Glomerular visceral epithelial cell (primary cell): ENCODE measurements around the gene SMG1.

Experiments
- DNase-seq: peaks from one replicate; pipeline ENCODE4 v3.0.0-alpha.2; 2016; ENCODE audit errors: extremely low spot score

Gene SMG1

DNA sequence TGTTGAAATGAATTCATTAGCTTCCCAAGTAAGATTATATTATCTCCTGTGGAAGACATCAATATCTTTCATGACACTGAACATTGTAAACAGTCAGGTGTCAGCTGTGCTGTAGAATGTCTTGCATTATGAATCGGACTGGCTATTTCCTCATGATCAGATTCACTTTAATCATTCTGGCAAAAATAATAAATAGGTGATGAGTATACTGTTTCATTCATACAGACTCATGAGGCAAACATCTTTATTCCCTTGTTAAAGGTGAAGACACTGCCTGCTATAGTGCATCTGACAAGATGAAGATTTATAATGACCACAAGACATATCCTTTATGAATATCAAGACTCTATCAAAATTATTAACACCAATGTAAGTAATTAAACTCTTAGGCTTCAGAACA, 73.6 kb downstream of the SMG1 start:
- DNase-seq = no peak

DNA sequence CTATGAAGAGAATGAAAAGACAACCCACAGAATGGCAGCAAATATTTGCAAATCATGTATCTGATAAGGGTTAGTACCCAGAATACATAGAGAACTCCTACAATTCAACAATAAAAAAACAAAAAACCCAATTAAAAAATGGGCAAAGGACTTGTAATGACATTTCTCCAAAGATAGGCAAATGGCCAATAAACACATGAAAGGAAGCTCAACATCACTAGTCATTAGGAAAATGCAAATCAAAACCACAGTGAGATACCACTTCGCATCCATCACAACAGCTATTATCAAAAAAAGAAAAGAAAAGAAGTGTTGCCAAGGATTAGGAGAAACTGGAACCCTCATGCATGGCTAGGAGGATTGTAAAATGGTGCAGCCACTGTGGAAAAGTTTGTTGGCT, 79.8 kb downstream of the SMG1 start:
- no peak for DNase-seq

DNA sequence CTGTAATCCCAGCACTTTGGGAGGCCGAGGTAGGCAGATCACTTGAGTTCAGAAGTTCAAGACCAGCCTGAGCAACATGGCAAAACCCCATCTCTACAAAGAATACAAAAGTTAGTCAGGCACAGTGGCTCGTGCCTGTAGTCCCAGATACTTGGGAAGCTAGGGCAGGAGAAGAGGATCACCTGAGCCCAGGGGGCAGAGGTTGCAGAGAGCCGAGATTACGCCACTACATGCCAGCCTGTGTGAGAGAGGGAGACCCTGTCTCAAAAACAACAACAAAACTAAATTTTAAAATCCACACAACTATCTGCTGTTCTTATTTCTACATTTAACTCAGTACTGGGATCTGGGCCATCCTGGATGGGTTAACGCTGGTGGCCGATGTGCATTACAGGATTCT, 83.6 kb downstream of the SMG1 start:
- DNase-seq = no peak

DNA sequence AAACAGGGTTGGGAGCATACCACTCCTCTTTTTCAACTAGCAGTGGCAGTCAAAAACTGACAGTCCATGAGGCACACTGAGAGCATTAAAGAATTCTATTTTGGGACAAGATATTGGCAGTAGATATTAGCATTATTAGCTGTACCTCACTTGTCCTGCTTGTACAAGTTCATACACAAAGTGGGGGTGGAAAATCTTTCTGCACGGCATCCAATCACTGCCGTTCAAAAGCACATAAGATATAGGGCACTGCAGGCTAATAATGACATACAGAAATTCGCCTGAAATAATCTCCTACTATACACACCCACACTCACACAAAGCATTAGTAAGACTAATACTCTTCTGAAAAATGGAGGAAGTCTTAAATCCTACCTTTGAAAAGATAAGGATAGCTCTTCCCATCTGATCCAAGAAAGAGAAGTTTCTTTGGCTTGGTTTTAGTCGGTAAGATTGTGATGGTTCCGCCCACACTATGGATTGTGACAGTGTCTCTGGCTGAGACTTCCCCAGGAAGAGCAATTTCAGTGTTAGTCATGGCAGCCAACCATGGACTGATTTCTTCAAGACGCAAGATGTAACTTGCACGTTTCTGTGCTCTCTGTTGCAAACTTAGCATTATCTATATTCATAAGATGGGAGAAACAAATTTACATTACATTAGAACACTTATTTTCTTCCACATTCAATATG, 84.2 kb downstream of the SMG1 start:
- DNase-seq = no peak

DNA sequence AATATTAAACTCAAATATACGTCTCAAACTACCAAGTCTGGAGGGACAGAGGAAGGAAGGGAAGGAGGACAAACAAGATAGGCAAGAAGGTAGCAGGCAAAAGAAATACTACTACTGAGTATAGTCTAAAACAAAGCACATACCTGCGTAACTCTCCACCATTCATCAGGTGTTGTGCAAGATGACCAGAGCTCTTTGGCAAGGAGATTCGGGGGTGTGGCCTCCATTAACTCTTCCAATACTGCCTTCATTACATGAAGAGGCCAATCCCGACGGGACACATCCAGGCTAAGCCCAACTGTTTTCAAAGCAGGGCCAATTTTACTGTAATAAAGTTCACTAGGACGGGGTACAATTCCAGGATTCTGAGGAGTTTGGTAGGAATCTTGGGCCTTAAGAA, 86.7 kb downstream of the SMG1 start:
- DNase-seq = no peak

DNA sequence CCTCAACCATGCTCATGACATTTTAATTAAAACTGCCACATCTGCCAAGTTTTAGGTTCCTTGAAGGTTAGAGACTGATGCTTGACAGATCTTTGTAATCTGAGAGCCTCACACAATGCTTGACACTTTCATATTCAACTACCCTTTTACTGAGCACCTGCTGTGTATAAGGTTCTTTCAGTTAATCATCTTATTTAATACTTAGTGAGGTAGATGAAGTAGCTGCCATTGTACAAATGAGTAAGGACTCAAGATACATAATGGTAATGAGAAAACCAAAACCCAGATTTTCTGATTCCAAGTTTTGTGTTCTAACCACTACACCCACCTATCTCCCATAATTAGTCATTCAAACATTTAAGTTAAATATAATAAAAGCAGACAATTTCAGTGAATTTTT, 89.5 kb downstream of the SMG1 start:
- no peak for DNase-seq

DNA sequence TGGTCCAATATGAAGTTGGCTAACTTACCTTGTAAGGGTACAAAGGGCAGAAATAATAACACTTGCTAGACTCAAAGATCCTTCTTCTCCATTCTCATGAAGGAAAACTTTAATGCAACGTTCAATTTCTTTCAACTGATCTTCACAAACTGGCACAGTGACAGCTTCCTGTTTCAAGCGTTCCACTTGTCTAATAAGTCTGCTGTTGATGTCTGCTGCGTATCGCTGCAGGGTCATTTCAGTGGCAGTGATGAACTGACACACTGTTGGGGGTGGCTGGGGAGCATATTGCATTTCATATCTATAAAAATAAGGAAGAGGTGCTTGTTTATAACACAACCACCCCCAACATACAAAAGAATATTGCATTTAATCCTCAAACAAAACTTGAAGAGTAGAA, 91.3 kb downstream of the SMG1 start:
- no peak for DNase-seq

DNA sequence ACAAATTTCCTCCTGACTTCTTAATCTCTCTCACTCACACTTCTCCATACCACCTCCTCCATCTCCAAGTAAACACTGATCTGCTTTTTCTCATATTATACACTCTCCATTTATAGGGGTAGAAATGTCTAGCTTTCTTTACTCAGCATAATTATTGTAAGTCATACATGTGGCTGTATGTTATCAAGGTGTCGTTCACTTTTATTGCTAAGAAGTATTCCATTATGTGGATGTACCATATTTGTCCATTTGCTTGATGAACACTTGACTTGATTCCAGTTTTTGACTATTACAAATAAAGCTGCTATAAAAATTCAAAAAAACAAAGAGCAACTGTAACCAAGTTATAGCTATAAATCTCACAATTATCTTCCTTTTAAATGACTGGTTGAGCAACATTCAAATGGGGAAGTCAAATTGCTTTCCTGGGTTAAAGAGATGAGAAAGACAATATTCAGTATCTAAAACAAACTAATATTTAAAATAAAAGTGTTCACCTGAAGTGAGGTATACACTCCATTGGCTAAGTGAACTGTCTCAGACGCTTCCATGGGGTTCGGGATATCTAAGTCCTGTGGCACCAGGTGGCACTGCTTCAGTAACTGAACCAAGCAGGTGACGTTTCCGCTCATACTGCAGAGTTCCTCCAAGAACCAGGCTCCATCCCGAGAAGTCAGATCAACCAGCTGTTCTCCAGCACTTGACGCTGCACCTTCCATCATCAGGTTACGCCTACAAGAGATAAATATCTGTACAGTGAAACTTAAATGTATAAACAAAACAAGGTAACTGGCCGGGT, 92.3 kb downstream of the SMG1 start:
- DNase-seq = no peak

DNA sequence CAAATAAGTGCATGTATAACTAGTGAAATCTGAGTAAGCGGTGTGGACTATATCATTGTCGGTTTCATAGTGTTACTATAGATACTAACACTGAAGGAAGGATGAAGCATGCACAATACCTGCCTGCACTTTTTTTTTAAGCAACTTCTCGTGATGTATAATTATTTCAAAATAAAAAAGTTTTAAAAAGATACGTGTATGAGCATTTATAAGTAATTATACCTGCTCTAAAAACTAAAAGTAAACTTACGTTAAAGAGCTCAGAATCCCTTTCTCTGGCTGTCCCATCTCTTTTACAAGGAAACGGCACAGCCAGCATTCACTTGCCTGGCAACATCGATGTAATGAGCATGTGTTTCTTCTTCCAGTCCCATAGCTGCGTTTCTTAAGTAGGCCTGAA, 93.6 kb downstream of the SMG1 start:
- DNase-seq = no peak

DNA sequence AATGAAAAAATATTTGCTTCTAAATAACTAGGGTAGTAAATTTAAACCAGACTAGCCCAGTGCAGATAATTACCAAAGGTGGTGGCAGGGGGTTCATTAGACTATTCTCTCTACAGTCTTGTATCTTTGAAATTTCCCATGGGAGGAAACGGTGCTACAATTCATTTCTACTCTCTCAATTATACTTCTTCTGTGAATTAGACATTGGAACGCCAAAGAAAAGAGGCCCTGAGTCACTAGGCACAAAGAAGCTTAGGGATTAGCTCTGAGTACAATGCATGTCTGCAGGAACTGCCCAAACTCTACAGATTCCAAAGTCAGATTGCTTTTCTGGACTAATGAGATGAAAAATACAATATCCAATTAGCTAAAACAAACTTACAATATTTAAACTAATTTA, 94.2 kb downstream of the SMG1 start:
- no peak for DNase-seq

DNA sequence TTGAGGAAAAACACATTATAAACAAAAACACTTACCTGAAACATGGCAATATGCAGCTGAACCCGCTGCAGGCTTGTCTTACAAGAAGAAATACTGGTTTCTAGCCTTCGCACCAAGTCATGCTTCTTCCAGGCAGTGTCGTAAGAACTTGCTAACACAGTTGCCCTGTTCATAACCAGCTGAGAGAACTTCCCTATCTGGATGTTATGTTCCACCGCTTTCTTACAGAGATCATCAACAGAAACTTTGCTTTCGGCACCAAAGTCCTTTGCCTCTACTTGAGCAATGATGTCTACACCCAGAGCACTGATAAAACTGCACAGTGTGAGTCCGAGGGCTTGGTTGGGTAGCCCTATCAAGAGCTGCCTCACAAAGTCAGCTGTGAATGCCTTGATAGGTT, 97.0 kb downstream of the SMG1 start:
- no peak for DNase-seq

DNA sequence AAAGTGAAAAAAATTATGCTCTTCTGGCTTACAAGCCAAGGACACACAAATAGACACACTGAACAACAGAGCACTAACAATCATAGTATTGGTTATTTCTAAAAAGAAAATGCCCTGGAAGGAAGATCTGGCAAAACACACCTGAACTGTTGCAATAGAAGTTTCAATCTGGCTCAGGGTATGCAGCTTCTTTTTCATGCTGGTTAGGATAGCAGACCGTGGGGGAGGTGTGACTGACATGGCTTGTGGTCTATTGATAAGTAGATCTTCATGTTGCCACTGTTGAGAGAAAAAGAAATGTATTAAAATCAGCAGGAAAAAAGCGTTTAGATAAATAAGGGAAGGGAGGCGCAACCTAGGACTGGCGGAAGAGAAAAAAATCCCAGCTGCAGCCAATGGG, 98.3 kb downstream of the SMG1 start:
- DNase-seq = no peak

DNA sequence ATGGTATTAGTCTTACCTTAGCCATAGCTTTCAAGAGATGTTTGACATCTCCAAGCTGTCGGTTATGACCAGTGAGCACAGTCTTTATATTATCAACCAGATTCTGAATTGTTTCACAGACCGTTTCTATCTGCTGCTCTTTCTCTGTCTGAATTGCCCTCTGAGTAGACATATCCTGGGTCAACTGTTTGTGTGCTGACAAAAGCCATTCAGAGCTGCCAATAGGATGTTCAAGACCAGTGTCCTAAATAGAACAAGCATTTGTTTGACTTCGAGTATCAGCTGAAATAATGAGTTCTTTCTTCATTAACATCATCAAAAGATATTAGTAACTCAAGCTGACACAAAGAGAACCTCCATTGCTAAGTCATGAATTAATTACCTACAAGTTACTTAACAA, 109.9 kb downstream of the SMG1 start:
- DNase-seq = no peak

DNA sequence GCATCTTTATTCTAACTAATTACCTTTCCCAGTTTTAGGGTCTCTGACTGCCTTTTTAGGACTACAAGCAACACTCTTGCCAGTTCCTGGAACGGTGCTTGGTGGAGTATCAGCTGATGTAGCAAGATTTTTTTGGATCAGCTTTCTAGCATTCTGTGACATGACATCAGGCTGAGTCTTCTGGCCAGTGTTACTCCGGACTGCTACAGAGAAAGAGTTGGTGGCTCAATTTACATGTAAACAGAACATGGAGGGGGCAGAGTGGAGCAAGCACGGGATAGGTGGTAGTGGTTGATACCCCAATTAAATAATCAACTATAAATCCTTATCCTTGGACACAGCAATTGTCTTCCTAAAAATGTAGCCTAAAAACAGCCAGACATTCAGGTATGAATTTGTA, 114.3 kb downstream of the SMG1 start:
- DNase-seq = no peak

DNA sequence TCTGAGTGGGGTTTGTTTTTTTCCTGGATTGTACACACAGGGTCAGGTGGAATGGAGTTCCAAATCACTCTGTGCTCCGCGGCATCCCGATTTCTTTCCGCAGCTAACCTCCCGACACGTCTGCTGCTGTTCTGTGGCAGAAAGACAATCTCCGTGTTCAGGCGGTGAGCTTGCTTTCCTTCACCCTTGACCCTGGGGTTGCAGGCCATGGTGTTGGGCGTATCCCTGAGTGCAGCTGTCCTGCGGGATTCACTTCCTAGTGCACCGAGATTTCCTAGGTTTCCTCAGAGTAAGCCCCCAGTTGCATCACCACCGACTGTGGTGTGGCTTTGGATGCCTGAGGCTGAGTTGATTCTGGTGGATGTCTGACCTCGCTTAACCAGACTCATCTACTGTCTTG, 117.0 kb downstream of the SMG1 start:
- no peak for DNase-seq

DNA sequence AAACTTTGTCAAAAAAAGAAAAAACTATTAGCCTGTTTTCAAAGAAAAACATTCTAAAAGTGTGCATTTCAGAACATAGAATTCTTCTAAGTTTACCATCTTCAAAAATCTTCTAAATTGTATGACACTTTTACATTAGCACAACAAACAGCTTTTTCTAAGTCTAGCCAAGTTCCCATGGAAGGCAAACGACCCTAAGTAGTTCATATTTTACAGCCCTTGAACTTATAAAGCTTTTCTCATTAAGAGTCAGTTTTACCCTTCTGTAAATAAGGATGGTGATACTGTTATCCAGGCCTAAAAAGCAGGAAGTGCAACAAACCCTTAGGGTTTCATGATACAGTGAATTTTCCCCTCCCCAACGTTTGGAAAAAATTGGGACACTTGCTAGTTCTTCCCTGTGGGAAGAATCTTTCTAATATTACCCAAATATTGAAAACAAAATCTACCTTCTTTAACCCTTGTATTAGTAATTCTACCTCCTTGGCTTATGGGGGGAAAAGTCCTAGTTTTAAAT, 120.9 kb downstream of the SMG1 start:
- no peak for DNase-seq

DNA sequence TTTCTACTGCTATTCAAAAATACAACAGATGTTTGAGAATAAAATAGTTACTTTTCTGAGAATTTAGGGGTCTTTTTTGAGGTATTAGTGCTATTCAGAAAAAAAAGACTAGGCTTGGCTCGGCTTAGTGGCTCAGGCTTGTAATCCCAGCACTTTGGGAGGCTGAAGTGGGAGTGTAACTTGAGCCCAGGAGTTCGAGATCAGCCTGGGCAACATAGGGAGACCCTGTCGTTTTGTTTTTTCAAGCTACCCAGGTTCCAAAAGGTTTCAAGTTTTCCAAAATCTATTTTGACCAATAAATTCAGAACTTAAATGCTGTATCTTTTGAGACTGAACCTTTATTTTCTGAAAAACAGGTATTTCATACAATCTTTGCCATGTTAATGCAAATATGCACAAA, 121.7 kb downstream of the SMG1 start:
- DNase-seq = no peak

DNA sequence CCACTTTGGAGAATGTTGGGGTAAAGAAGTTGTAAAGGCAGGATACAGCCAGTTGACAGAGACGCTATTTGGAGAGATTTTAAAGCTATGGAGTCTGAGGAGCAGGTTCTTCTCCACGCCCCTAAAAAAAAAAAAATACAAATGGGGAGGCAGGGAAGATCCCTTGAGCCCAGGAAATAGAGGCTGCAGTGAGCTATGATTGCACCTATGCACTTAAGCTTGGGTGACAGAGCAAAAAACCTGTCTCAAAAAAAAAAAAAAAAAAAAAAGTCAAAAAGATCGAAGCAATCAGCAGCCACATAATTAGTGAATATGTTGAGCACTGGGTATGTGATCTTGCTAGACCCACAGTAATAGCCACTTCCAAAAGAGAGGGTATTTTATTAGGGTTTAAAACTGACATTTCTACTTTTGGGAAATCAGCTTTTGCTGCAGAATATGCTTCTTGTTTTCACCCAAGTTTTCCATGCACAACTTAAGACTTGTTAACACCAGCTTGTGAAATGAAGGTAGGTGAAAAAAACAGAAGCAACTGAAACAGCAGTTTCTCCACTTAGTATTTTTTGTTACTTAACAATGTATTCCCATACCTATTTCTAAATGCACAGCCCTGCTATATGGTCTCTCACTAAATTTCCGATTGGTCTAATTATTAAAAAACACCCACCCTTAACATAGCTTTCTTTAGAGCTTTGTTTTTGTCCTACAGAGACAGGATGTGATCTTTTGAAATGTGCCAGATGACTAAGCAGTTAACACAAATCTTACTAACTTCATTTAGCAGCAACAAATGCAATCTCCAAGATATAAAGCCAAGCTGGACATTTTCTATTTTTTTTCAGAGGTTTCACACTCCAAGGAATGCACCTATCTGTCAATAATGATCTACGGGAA, 122.4 kb downstream of the SMG1 start:
- no peak for DNase-seq

DNA sequence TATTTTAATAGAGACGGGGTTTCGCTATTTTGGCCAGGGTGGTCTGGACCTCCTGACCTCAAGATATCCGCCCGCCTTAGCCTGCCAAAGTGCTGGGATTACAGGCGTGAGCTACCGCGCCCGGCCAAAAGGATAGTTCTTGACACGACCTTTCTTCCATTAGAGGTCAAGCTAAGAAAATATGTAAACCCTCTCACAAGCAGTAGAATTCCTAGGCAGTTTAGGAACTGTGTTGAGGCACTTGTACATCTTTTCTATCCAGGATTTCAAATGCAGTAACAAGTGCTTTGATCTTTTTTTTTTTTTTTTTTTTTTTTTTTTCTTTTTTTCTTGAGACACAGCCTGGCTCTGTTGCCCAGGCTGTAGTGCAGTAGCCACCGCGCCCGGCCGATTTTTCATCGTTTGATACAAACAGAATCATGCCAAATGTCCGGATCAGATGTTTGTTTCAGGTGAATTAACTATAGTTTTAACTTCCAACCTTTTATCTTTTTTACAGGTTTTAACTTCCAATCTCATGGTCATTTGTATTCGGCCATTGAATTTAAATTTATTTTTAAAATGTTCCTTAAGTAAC, 123.4 kb downstream of the SMG1 start:
- no peak for DNase-seq

DNA sequence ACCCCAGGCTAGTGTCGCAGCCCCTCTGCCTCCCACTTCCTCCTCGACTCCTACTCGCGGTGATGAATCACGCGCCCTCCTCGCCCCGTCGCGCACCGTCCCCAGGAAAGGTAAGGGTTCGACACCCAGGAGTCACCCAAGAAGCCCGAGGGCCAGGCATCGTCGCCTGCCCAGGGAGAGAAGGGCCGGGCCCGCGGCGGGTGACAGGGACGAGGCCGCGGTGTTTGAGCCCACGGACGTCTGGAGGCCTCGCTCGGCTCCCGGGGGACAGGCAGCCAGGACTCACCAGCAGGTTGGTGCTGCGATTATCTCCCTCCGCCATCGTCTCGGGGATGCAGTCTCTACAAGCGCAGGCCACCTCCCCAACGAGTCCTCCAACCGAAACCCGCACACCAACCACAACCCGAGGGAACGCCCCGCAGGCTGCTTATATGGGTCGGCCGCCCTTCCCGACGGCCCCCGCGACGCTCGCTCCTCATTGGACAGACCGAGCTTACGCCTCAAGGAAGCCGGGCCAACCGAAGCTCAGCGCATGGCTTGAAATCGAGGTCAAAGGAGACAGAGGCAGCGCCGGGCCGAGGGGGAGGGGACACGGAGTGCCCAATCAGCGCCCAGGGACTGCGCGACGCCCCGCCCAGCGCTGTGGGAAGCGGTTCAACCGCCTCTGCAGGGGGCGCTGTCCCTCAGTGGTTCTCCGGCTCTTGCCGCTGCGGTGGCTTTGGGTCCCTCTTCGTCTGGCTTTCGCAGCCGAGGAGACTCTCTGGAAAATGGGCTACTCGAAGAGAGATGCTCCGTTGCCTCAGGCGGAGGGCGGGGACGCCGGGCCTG, 124.8 kb downstream of the SMG1 start, which contains the start of gene ARL6IP1:
Gene ARL6IP1, minus strand, starts transcription at position 405 of the 828 bp plus-strand sequence. Its CDS starts 83 bp downstream, at position 322.
- peak; percentile 99 for DNase-seq

DNA sequence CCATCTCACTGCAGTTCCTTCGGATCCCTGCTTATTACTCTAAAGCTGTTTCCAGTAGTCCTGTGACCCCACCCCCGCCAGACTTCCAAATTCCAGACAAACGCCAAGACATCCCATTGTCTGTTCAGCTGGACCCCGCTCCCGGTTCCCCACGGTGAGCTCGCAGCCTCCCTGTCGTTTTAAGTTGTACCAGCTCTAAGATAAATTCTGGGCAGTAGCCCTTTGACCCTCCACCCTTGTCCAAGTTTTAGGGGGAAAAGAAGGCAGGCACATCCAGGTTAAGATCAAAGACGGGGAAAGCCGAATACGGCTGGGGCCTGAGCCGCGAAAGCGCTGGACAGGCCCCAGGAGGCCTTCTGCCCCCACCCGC, 125.4 kb downstream of the SMG1 start:
- DNase-seq = peak; percentile 26
